ENCODE data around the gene GATAD2B.

Gene GATAD2B

DNA sequence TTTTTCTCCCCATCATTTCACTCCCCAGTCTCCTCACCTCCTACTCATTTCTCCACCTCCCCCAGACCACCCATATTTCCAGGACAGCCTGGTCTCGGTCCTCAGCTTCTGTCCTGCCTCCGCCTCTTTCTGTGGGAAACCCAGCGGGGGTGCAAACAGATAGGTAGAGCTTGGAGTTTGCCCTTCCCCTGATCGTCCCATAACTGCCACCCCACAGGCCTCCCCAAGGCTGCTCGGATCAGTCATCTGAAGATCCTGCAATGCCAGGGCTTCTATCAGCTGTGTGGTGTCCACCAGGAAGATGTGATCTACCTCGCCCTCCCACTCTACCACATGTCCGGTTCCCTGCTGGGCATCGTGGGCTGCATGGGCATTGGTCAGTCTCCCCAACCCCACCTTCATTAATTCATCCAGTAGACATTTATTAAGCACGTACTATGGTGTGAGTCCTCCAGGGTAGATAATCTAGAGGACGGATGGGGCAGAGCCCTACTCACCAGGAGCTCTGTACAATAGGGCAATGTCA lies 145.9 kb downstream of the GATAD2B start:
- no peak for DNase-seq (ENCODE audit: extremely low read depth, low read depth)
- TF ChIP-seq, protein P1, sequence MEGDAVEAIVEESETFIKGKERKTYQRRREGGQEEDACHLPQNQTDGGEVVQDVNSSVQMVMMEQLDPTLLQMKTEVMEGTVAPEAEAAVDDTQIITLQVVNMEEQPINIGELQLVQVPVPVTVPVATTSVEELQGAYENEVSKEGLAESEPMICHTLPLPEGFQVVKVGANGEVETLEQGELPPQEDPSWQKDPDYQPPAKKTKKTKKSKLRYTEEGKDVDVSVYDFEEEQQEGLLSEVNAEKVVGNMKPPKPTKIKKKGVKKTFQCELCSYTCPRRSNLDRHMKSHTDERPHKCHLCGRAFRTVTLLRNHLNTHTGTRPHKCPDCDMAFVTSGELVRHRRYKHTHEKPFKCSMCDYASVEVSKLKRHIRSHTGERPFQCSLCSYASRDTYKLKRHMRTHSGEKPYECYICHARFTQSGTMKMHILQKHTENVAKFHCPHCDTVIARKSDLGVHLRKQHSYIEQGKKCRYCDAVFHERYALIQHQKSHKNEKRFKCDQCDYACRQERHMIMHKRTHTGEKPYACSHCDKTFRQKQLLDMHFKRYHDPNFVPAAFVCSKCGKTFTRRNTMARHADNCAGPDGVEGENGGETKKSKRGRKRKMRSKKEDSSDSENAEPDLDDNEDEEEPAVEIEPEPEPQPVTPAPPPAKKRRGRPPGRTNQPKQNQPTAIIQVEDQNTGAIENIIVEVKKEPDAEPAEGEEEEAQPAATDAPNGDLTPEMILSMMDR (IDR thresholded peaks at IDR 0.05; ENCODE audit: low read depth, low read length): no peak

DNA sequence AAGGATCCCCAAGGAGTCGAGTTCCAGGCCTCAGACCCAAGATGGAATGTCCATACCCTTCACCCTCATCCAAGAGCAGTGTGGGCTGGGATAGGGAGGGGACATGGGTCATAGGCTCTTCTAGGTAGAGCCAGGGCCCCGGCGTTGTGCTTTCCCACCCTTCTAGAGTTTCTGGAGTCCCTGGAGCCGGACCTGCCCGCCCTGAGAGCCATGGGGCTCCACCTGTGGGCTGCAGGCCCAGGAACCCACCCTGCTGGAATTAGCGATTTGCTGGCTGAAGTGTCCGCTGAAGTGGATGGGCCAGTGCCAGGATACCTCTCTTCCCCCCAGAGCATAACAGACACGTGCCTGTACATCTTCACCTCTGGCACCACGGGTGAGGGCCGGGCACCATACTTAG lies 146.4 kb downstream of the GATAD2B start:
- no peak for DNase-seq (ENCODE audit: extremely low read depth, low read depth)
- TF ChIP-seq, protein P1 (IDR thresholded peaks at IDR 0.05; ENCODE audit: low read depth, low read length): no peak

DNA sequence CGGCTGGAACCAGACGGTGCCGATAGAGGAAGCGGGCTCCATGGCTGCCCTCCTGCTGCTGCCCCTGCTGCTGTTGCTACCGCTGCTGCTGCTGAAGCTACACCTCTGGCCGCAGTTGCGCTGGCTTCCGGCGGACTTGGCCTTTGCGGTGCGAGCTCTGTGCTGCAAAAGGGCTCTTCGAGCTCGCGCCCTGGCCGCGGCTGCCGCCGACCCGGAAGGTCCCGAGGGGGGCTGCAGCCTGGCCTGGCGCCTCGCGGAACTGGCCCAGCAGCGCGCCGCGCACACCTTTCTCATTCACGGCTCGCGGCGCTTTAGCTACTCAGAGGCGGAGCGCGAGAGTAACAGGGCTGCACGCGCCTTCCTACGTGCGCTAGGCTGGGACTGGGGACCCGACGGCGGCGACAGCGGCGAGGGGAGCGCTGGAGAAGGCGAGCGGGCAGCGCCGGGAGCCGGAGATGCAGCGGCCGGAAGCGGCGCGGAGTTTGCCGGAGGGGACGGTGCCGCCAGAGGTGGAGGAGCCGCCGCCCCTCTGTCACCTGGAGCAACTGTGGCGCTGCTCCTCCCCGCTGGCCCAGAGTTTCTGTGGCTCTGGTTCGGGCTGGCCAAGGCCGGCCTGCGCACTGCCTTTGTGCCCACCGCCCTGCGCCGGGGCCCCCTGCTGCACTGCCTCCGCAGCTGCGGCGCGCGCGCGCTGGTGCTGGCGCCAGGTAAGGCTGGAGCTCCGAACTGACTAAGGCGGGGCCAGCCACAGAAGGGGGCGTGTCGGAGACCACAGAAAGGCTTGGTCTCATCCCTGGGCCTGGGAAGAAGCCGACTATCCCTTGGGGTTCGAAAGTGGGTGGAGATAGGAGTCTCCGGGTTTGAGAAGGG lies 147.1 kb downstream of the GATAD2B start:
- no peak for DNase-seq (ENCODE audit: extremely low read depth, low read depth)
- TF ChIP-seq, protein P1 (IDR thresholded peaks at IDR 0.05; ENCODE audit: low read depth, low read length): no peak

DNA sequence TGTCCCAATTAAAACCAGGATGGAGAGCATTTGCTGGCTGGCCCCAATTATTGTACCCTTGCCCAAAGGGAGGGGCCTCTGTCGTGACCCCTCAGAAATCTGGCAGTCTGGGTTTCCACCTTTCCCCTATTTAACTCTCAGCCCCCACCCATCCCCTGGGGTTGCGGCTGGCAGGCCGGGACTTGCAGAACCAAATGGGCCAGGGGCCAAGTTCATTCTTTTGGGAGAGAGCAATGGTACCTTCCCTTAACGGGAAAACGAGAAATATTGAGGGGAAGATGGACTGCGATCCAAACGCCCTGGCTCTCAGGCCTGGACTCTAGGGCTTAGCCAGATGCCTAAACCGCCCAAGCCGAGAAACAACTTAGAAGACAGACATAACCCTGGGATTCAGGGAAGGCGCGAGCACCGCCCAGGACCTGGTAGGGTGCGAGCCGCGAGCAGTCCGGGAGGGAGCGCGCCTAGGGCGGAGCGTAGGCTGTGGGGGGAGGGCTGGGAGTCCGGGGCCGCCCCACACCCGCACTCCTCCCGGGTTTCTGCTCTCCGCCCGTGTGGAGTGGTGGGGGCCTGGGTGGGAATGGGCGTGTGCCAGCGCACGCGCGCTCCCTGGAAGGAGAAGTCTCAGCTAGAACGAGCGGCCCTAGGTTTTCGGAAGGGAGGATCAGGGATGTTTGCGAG lies 147.9 kb downstream of the GATAD2B start, which contains the start of gene SLC27A3:
TSS of gene SLC27A3 (plus strand) at position 628 of the 678 bp plus-strand sequence. CDS start 91 bp downstream, outside the sequence.
- DNase-seq (ENCODE audit: extremely low read depth, low read depth): no peak

DNA sequence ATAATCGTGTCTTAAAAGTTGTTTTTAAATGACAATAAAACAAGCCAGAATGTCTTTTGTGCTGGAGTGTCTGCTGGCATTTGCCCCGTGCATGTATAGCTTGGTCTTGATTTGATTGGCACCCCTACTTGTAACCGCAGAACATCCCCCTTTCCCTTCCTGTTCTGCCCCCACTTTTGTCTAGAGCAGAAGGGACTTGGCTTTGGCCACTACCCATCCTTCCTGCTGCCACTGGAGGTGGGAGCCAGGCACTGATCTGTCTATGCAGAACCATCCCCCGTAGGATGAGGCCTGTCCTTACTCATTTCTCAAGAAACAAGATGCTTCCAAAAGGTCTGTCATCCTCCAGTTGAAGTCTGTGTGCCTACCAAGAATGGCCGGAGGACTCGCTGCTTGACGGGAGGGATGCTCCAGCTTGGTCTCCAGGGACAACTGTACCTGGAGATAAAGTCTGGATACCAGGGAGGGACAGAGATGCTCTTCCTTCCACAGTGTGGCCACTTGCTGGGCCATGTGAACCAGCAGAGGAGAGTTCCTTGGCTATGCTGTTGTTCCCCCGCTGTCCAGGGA lies 148.7 kb downstream of the GATAD2B start:
- DNase-seq (ENCODE audit: extremely low read depth, low read depth): no peak
- TF ChIP-seq, protein P1 (IDR thresholded peaks at IDR 0.05; ENCODE audit: low read depth, low read length): no peak

More for the DNA sequence above, 147.9 kb downstream of the GATAD2B start, which contains the start of gene SLC27A3:
- TF ChIP-seq, protein P1 (IDR thresholded peaks at IDR 0.05; ENCODE audit: low read depth, low read length): no peak

DNA sequence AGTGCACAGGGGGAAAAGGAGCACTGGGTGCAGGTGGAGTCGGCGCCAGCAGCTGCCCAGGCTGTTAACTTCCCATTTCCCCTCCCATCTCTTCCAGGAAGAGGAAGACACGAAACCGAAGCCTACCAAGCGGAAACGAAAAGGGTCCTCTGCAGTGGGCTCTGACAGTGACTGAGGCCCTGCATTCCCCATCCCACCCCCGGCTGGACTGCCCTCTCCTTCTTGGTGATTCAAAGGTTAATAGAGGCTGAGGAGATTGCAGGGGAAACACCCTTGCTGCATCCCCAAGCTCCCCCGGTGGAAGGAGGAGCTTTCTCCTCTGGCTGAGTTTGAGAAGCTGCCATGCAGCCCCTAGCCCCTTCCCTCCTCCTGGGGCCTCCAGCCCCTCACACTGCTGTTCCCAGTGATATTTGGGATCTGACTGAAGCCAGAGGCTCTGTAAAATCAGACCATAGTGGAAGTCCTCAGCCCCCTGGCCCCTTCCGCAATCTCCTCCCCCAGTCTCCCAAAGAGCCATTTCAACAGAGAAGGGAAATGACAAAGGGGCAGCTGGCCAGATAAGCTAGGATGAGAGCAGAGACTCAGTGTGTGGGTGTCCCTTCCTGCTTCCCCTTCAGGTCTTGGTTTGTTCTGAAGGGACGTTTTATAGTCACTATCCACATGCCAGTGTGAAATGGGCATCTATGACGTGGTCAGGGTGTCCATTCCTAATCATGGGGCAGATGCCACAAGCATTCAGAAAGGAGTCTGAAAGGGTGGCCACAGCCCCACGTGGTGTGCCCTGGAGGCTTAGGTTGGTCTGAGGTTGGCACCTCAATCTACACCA lies 149.5 kb downstream of the GATAD2B start:
- TF ChIP-seq, protein P1 (IDR thresholded peaks at IDR 0.05; ENCODE audit: low read depth, low read length): no peak
- no peak for DNase-seq (ENCODE audit: extremely low read depth, low read depth)
